K562 (cell line): ENCODE measurements around the gene FMN1. TPM values are rescaled to one million over a fixed set of nuclear protein-coding genes. Genes with fewer than 3 reads are reported as not detected.

Source experiments
- ATAC-seq: fragments of 200-7000 bp; cut with Tn5 transposase; 3 replicates; pipeline ENCODE4 v1.9.1; 2020; ENCODE audit warnings: moderate library complexity
- BruUV-seq: library from RNA; stranded (reverse); fragments of 400-500 nt; replicated peaks from 2 replicates; lab custom pipeline; 2021; lab: Mats Ljungman, UMichigan
- CTCF ChIA-PET: fragments of 300-600 bp; formaldehyde crosslinking; extraction: SDS; loops from one replicate; lab custom pipeline; 2021; ENCODE audit warnings: low intra/inter-chr PET ratio; lab: Yijun Ruan, JAX
- POLR2A ChIA-PET: fragments of 300-600, 350-650 bp; sonication (Branson Sonifier 250); formaldehyde crosslinking; extraction: SDS; loops from one replicate; lab custom pipeline; 2021; ENCODE audit warnings: antibody characterized with exemption, inconsistent platforms; lab: Yijun Ruan, JAX
- DNase-seq, 4 experiments: peaks; one replicate each; pipeline versions ENCODE4 v3.0.0 to v3.0.0-alpha.2; 2011 to 2018; ENCODE audit warnings: low spot score in 3 of 4, mixed read lengths in 3 of 4; ENCODE audit errors: extremely low read depth in 1 of 4
- FAIRE-seq: peaks from 2 replicates; lab custom pipeline; 2011; peaks lifted over from hg19 to GRCh38; lab: Jason Lieb, UNC
- H2AFZ ChIP-seq: 2 replicates; pipeline ENCODE4 v1.6.0; 2011; ENCODE audit warnings: low read depth, low read length, control low read depth, inconsistent platforms
- H3K27ac ChIP-seq: fragments of 200-600 bp; 3 replicates; pipeline ENCODE4 v1.8.0; 2011; ENCODE audit warnings: low read depth, mild to moderate bottlenecking, control low read depth, inconsistent platforms, low read length, moderate library complexity, mixed read lengths; ENCODE audit errors: extremely low read depth
- H3K27me3 ChIP-seq, 2 experiments: fragments of 300-600 bp in 1 of 2; 2 replicates in 1 of 2; 3 replicates in 1 of 2; pipeline versions ENCODE4 v1.6.0 to v1.8.0; 2011; ENCODE audit warnings: inconsistent platforms in 2 of 2, low read length in 2 of 2, mild to moderate bottlenecking in 1 of 2, mixed read lengths in 1 of 2, moderate library complexity in 1 of 2; ENCODE audit not compliant: control insufficient read depth in 2 of 2, insufficient read depth in 2 of 2
- H3K36me3 ChIP-seq: fragments of 300-600 bp; 3 replicates; pipeline ENCODE4 v1.8.0; 2011; ENCODE audit warnings: mild to moderate bottlenecking, low read length, inconsistent platforms; ENCODE audit not compliant: control insufficient read depth, insufficient read depth
- H3K4me1 ChIP-seq, 2 experiments: fragments of 200-600 bp in 1 of 2; replicated peaks in 1 of 2; 2 replicates in 1 of 2; 3 replicates in 1 of 2; pipeline versions ENCODE4 v1.5.1 to v1.8.0; 2011; ENCODE audit warnings: inconsistent platforms in 2 of 2, low read length in 2 of 2, mild to moderate bottlenecking in 1 of 2, mixed read lengths in 1 of 2, moderate library complexity in 1 of 2; ENCODE audit not compliant: control insufficient read depth in 2 of 2, insufficient read depth in 2 of 2
- H3K4me2 ChIP-seq: 2 replicates; pipeline ENCODE4 v1.6.1; 2011; ENCODE audit warnings: low read length, control low read depth, inconsistent platforms, mixed read lengths; ENCODE audit not compliant: insufficient read depth
- H3K4me3 ChIP-seq: fragments of 200-600 bp; sonication (generic), shearing (Covaris generic); 2 replicates; pipeline ENCODE4 v1.5.1; 2016; ENCODE audit warnings: control low read depth, inconsistent platforms
- H3K79me2 ChIP-seq: fragments of 200-600 bp; 3 replicates; pipeline ENCODE4 v1.8.0; 2011; ENCODE audit warnings: low read length, inconsistent platforms; ENCODE audit not compliant: control insufficient read depth, insufficient read depth
- H3K9ac ChIP-seq, 2 experiments: 2 replicates each; pipeline versions ENCODE4 v1.6.0 to v1.6.1; 2011; ENCODE audit warnings: low read depth in 2 of 2, low read length in 2 of 2, control low read depth in 1 of 2, inconsistent platforms in 1 of 2, mild to moderate bottlenecking in 1 of 2, mixed read lengths in 1 of 2; ENCODE audit not compliant: insufficient read depth in 1 of 2
- H3K9me1 ChIP-seq: one replicate; pipeline ENCODE4 v1.6.0; 2011; ENCODE audit warnings: inconsistent platforms, mild to moderate bottlenecking, low read length, moderate library complexity; ENCODE audit not compliant: control insufficient read depth, insufficient read depth
- H3K9me3 ChIP-seq: replicated peaks from 2 replicates; pipeline ENCODE4 v1.5.1; 2011; ENCODE audit warnings: low read depth, low read length, inconsistent platforms; ENCODE audit not compliant: control insufficient read depth, insufficient read depth
- H4K20me1 ChIP-seq: replicated peaks from 2 replicates; pipeline ENCODE4 v1.6.1; 2011; ENCODE audit warnings: low read length, inconsistent platforms, mixed read lengths; ENCODE audit not compliant: control insufficient read depth, insufficient read depth
- ARHGAP35 ChIP-seq: fragments of 450-650 bp; IDR thresholded peaks from 2 replicates; pipeline ENCODE4 v1.6.1; 2018; ENCODE audit not compliant: partially characterized antibody
- ARID3A ChIP-seq: IDR thresholded peaks from 2 replicates; pipeline ENCODE4 v1.6.1; 2012; ENCODE audit warnings: low read depth, low read length, improper control_type of control experiment, borderline replicate concordance
- FOXJ2 ChIP-seq: fragments of 200-800 bp; sonication (Bioruptor generic); IDR thresholded peaks from 2 replicates; pipeline ENCODE4 v1.6.1; 2016; ENCODE audit warnings: missing genetic modification characterization, missing compliant biosample characterization
- KDM5B ChIP-seq: fragments of 200-600 bp; sonication (generic); IDR thresholded peaks from 2 replicates; pipeline ENCODE4 v1.6.1; 2012; ENCODE audit warnings: low read depth, mild to moderate bottlenecking, moderate library complexity, low read length, control low read depth, inconsistent platforms; ENCODE audit not compliant: insufficient replicate concordance
- MAFK ChIP-seq: IDR thresholded peaks from 2 replicates; pipeline ENCODE4 v1.6.1; 2011; ENCODE audit warnings: low read length, improper control_type of control experiment
- MCM3 ChIP-seq: fragments of 450-650 bp; IDR thresholded peaks from 2 replicates; pipeline ENCODE4 v1.6.1; 2016
- NRF1 ChIP-seq, 2 experiments: fragments of 450-650 bp; IDR thresholded peaks in 1 of 2; conservative IDR thresholded peaks in 1 of 2; 2 replicates each; pipeline ENCODE4 v1.6.1; 2014; ENCODE audit warnings: mild to moderate bottlenecking in 2 of 2
- RBM17 ChIP-seq: fragments of 200-400 bp; formaldehyde crosslinking; IDR thresholded peaks from 2 replicates; pipeline ENCODE4 v1.6.1; 2017; ENCODE audit warnings: low read depth, mild to moderate bottlenecking, low read length, borderline replicate concordance
- ZNF384 ChIP-seq: IDR thresholded peaks from 2 replicates; pipeline ENCODE4 v1.6.1; 2012; ENCODE audit warnings: low read depth, low read length, improper control_type of control experiment
- ZNF639 ChIP-seq, 2 experiments: fragments of 200-800 bp in 1 of 2; sonication (Bioruptor generic) in 1 of 2; sonication (generic) in 1 of 2; formaldehyde crosslinking in 1 of 2; IDR thresholded peaks in 1 of 2; conservative IDR thresholded peaks in 1 of 2; 2 replicates each; pipeline versions ENCODE4 v1.5.0 to v1.6.1; 2016 to 2020; ENCODE audit warnings: missing compliant biosample characterization in 1 of 2, missing genetic modification characterization in 1 of 2, missing genetic modification reagents in 1 of 2
- WGBS: fragments of 100-300 bp; shearing (Covaris generic); methylation state at CpG from one replicate; pipeline ENCODE4 v1.1.6; 2016; ENCODE audit warnings: low coverage, mixed read lengths; ENCODE audit not compliant: insufficient coverage; ENCODE audit errors: missing lambda C conversion rate; 5-methylcytosine and 5-hydroxymethylcytosine counted together
- in situ Hi-C: fragments of 300-500 bp; cut with MboI; formaldehyde crosslinking; loops from 4 replicates; pipeline ENCODE4 v1.15.0; 2018; ENCODE audit warnings: inconsistent platforms, mixed read lengths
- intact Hi-C: fragments of 100-400 bp; cut with micrococcal nuclease; formaldehyde crosslinking; loops from 2 replicates; pipeline ENCODE4 v1.14.2; 2022
- polyA plus RNA-seq, 8 experiments: library from polyadenylated mRNA; depleted of rRNA in 4 of 8; stranded (reverse) in 5 of 8; unstranded in 3 of 8; fragments of >200 nt; fragmentation: Nextera tagmentation in 2 of 8; fragmentation: Illumina TruSeq in 1 of 8; extraction: Ambion mirVana in 2 of 8; extraction: Trizol in 1 of 8; gene quantifications; 2 replicates each; pipeline versions ENCODE4 v1.2.1 to v1.2.3, GENCODE V29; 2011 to 2014; ENCODE audit warnings: inconsistent platforms in 1 of 8, missing spikeins in 1 of 8
- total RNA-seq, 7 experiments: library from RNA; depleted of rRNA in 6 of 7; stranded (reverse); fragments of >200 nt in 6 of 7; fragmentation: Illumina TruSeq in 2 of 7; extraction: Trizol in 2 of 7; gene quantifications; 2 replicates each; pipeline versions ENCODE4 v1.2.1 to v1.2.3, GENCODE V29; 2011 to 2021; ENCODE audit warnings: low replicate concordance in 1 of 7
- TF ChIP-seq, protein P1 (sequence below): IDR thresholded peaks from 2 replicates; pipeline ENCODE4 v1.6.1; 2011; ENCODE audit warnings: borderline replicate concordance, low read depth, mild to moderate bottlenecking, moderate library complexity, low read length; ENCODE audit not compliant: insufficient read depth, poor library complexity, severe bottlenecking
- TF ChIP-seq, protein P2 (sequence below): fragments of 250-450 bp; sonication (Bioruptor Pico); IDR thresholded peaks from 2 replicates; pipeline ENCODE4 v1.8.0; 2022; ENCODE audit warnings: moderate library complexity, mild to moderate bottlenecking, inconsistent platforms

Gene FMN1
- total and polyA plus RNA-seq, 9 of the 15 experiments (the other 6 are each of a cell fraction or from before 2014, with no cell fraction given): 0.03 to 0.07 (median 0.04) TPM; not detected in 6

DNA sequence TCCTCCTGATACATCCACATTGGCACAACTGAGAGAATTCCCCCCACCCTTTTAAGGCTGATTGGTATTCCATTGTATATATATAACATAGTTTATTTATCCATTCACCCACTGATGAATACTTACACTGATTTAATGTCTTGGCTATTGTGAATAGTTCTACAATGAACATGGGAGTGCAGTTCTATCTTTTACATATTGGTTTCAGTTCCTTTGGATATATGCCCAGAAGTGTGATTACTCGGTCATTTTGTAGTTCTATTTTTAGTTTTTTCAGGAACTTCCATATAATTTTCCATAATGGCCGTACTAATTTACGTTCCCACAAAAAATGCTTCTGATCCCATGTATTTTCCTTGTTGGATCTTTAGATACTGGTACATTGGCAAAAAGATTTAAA lies 135.3 kb downstream of the FMN1 start:
- in situ Hi-C loops (no loop called here), intact Hi-C loops (no loop called here)
- no peak for DNase-seq
- H4K20me1 ChIP-seq: no peaks in the 10 kb centered on the region
- no peaks in the 10 kb centered on the region for H3K79me2 ChIP-seq
- BruUV-seq: no TSS peak
- H3K9me1 ChIP-seq: no peaks in the 10 kb centered on the region
- peaks cover 3 to 4% of the 10 kb centered on the region in 2 experiments; a peak in 2 of 5 replicates for H3K27me3 ChIP-seq
- no peak overlapping the region for H3K4me2 ChIP-seq
- TF ChIP-seq ZNF384 (no peak), RBM17 (no peak), KDM5B (no peak), ARID3A (no peak), ARHGAP35 (no peak), NRF1 (conservative IDR thresholded peaks at IDR 0.05 in 1 of 2, IDR thresholded peaks at IDR 0.05 in 1 of 2) (no peak), MAFK (no peak), FOXJ2 (tag) (no peak), ZNF639 (CRISPR knock-in tag; conservative IDR thresholded peaks at IDR 0.05 in 1 of 2, IDR thresholded peaks at IDR 0.05 in 1 of 2) (no peak), MCM3 (no peak)
- TF ChIP-seq, protein P1, sequence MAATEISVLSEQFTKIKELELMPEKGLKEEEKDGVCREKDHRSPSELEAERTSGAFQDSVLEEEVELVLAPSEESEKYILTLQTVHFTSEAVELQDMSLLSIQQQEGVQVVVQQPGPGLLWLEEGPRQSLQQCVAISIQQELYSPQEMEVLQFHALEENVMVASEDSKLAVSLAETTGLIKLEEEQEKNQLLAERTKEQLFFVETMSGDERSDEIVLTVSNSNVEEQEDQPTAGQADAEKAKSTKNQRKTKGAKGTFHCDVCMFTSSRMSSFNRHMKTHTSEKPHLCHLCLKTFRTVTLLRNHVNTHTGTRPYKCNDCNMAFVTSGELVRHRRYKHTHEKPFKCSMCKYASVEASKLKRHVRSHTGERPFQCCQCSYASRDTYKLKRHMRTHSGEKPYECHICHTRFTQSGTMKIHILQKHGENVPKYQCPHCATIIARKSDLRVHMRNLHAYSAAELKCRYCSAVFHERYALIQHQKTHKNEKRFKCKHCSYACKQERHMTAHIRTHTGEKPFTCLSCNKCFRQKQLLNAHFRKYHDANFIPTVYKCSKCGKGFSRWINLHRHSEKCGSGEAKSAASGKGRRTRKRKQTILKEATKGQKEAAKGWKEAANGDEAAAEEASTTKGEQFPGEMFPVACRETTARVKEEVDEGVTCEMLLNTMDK: no peak
- TF ChIP-seq, protein P2, sequence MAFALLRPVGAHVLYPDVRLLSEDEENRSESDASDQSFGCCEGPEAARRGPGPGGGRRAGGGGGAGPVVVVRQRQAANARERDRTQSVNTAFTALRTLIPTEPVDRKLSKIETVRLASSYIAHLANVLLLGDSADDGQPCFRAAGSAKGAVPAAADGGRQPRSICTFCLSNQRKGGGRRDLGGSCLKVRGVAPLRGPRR (CRISPR knock-in tag): no peak
- ChIA-PET POLR2A (no interaction called here), CTCF (no interaction called here)
- H3K4me1 ChIP-seq: no peaks in the 10 kb centered on the region
- no peak overlapping the region for H3K4me3 ChIP-seq
- no peak overlapping the region for H3K27ac ChIP-seq
- no peak overlapping the region for H3K9ac ChIP-seq
- no peak for FAIRE-seq
- H3K36me3 ChIP-seq: no peaks in the 10 kb centered on the region
- WGBS: 2% methylated on average over 3 of the region's 3 CpGs
- no peak overlapping the region for H2AFZ ChIP-seq
- no peak for ATAC-seq
- H3K9me3 ChIP-seq: no peaks in the 10 kb centered on the region
